ENCODE data around the gene COL4A2.

GRCh38 chr13:110311443-110312338 is 4.6 kb downstream of the COL4A2 start:
- TF ChIP-seq ZNF366 (tag by site-specific recombination; conservative IDR thresholded peaks at IDR 0.05), result no peak
- TF ChIP-seq ZNF558 (tag by site-specific recombination; IDR thresholded peaks at IDR 0.05), result no peak
- TF ChIP-seq ZNF837 (tag by site-specific recombination; IDR thresholded peaks at IDR 0.05), result no peak
